IPS-NIHi7 (cell line): Measurements from ENCODE around the gene USP24.
A peak's percentile ranks its signal among the peaks of the same experiment; 100 is the strongest.

Experiments
- DNase-seq: peaks from one replicate; pipeline ENCODE4 v3.0.0; 2012; ENCODE audit warnings: mixed read lengths; ENCODE audit errors: extremely low spot score

Gene USP24

DNA sequence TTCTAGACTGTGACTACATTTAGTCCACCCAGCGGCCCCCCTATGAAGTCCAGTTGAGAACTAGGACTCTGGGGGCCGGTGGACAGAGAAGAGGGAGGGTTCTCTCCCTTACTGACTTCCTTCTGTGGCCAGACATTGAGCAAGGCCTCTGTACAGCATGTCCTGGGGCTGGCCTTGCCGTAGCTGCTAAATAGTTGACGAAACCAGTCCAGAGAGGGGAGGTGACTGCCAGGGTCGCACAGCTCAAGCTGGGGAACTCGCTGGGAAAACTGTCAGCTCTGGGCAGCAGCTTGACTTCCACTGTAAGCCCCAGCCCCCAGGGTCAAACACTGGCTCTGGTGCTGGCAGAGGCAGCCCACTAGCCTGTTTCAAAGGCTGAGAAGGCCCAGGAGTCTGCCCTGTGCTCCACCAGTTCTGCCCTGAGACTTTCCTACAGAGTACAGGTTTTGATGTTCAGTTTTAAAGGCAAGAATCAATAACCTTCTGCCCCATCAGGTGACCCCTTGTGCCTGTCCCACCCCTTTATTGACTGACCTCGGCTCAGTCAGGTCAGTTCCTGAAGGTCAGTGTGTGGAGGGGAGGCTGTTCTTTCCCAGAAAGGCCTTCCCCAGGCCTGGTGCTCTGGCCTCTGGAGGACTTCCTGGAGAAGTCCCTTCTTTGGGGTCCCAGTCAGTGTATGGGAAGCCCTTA is 161.8 kb downstream of the USP24 start:
- no peak for DNase-seq

GRCh38 chr1:55052221-55053142 is 162.7 kb downstream of the USP24 start:
- DNase-seq: no peak

- no peak for DNase-seq
Observed at GRCh38 chr1:55051621-55052020, 163.5 kb downstream of the USP24 start.

DNA sequence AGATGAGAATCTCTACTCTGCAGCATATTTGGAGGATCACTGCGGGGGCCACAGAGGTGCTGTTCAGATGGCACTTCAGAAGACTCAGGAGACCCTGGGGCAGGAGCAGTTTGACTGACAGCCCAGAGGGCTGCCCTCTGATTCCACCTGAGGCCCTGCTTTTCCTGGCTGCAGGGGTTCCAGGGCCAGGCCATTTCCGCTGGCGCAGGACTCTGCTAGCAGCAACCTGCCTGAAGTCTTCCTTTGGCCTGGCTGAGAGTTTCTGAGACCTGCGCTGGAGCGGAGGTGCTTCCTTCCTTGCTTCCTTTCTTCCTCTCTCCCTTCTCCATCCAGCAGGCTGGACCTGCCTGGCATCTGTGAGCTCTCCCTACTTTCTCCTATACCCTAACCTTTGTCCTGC is 164.0 kb downstream of the USP24 start:
- DNase-seq: no peak

GRCh38 chr1:55050283-55050682 is 164.9 kb downstream of the USP24 start:
- DNase-seq: no peak

DNA sequence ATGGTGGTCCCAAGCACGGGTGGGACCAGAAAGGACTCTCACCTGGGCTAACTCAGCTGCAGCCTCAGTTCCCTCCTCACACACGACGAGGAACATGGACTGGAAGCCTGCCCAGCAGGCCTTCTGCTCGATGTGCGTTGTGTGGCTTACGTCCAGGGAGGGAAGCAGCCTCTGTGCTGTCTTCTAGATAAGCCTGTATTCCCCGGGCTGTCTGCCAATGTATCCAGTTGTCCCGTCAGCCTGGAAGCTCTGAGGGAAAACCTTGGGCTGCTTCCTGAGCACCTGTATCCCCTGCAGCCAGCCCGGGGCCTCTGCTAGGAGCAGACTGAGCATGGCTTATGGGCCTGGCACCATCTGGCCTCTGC is 165.3 kb downstream of the USP24 start:
- DNase-seq: no peak

- peak; percentile 32 for DNase-seq
Observed at GRCh38 chr1:55049271-55049913, 165.8 kb downstream of the USP24 start.

GRCh38 chr1:55048453-55049270 is 166.5 kb downstream of the USP24 start:
- no peak for DNase-seq

DNA sequence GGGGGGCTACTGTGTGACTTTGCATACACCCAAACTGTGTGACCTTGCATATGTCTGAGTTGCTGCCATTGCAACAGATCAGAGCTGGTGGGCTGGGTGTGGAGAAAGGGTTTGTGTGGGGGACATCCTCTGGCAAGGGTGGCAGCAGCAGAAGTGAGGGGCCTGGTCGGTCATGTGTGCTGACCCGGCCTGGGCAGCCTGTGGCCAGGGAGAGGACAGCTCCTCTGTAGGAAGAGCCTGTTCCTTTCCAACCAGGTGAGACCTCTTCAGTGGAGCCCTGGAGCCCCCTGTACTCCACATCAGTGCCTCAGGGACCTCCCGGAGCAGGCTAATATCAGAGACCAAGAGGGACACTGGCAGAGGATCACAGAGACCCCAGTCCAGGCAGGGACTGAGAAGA is 167.6 kb downstream of the USP24 start:
- no peak for DNase-seq

- DNase-seq: no peak
Observed at GRCh38 chr1:55046871-55047270, 168.3 kb downstream of the USP24 start.

DNA sequence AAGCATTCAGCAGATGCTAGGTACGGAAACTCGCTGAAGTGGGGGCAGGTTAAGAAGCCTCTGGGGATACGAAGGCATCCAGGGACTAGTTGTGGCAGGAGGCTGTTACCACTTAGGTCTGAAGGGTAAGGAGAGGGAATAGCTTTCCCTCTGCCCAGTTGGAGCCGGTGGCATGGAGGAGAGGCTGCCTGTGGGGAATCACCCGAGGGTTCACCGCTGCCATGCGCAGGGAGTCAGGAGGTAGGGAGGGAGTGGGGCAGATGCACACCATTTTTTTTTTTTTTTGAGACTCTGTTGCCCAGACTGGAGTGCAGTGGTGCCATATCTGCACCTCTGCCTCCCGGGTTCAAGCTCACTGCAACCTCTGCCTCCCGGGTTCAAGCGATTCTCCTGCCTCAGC is 169.7 kb downstream of the USP24 start:
- DNase-seq: no peak

GRCh38 chr1:55044617-55045397 is 170.4 kb downstream of the USP24 start:
- no peak for DNase-seq

GRCh38 chr1:55043726-55044125 is 171.4 kb downstream of the USP24 start:
- no peak for DNase-seq

DNA sequence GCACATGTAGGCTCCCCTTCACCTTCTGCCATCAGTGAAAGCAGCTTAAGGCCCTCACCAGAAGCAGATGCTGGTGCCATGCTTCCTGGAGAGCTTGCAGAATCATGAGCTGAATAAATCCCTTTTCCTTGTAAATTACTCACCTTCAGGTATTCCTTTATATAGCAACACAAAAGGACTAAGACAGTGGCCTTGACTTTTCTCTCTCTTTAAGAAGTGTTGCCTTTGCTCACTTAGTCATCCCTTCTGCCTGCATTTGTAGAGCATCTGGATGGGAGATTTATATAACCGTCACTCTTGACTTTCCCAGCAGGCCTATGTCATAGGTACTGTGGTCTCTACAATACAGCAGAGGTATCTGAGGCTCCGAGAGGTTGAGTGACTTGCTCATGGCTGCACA is 172.2 kb downstream of the USP24 start:
- no peak for DNase-seq

DNA sequence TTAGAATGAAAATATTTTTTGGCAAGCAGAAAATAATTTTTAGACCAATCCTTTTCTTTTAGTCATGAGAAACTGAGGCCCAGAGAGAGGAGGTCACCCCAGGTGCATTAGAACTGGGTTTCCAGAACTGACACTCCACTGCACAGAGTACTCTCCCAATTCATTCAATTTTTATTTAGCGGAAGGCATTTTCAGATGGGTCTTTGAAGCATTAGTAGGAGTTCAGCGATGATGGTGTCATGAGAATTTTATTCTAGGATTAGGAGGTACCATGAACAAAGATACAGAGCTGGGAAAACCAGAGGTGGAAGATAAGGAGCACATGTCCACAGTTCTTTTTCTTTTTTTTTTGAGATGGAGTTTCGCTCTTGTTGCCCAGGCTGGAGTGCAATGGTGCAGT is 173.6 kb downstream of the USP24 start:
- DNase-seq: no peak

DNA sequence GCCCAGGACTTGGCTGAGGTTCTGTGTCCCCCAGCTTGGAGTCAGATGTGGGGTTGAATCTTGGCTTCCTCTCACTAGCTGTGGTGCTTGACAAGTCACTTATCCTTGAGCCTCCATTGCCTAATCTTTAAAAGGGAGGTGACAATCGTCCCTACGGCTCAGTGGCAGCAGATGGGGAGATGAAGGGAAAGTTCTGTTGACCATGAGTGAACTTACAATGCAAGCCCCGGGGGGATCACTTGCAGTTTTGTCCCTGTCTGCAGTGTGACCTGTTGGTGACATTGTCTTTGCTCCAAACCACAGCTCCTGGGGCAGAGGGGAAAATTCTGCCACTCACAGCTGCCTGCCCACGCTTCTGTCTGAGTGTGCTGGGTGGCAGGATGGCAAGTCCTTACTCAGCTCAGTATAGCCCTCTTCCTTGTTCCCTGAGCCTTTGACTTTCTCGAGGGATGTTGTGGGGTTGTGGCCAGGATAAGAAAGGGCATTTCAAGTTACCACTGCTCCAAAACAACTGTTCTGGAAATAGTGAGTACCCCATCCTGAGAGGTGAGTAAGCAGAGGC is 174.2 kb downstream of the USP24 start:
- DNase-seq: no peak

GRCh38 chr1:55040083-55040932 is 174.9 kb downstream of the USP24 start:
- peak; percentile 33 for DNase-seq

DNA sequence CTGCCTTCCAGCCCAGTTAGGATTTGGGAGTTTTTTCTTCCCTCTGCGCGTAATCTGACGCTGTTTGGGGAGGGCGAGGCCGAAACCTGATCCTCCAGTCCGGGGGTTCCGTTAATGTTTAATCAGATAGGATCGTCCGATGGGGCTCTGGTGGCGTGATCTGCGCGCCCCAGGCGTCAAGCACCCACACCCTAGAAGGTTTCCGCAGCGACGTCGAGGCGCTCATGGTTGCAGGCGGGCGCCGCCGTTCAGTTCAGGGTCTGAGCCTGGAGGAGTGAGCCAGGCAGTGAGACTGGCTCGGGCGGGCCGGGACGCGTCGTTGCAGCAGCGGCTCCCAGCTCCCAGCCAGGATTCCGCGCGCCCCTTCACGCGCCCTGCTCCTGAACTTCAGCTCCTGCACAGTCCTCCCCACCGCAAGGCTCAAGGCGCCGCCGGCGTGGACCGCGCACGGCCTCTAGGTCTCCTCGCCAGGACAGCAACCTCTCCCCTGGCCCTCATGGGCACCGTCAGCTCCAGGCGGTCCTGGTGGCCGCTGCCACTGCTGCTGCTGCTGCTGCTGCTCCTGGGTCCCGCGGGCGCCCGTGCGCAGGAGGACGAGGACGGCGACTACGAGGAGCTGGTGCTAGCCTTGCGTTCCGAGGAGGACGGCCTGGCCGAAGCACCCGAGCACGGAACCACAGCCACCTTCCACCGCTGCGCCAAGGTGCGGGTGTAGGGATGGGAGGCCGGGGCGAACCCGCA is 175.7 kb downstream of the USP24 start, which contains the start of gene PCSK9:
TSS of gene PCSK9 (plus strand) at position 207 of the 741 bp plus-strand sequence. CDS start at position 497, 290 bp downstream.
- peak; percentile 72 for DNase-seq

GRCh38 chr1:55038974-55039341 is 176.2 kb downstream of the USP24 start:
- DNase-seq: no peak
